HG02840 (cell line): ENCODE results near the gene FAM186B.
"Not testable (repeated sequence)": the region's sequence is repeated elsewhere in the genome, so short reads cannot be mapped to it uniquely, and the experiment has no call there.

ENCODE experiments used
- ATAC-seq: cut with Tn5 transposase; IDR thresholded peaks from one replicate; pipeline ENCODE4 v1.9.1; 2021; ENCODE audit warnings: mild to moderate bottlenecking, moderate library complexity, moderate number of reproducible peaks; ENCODE audit not compliant: unreplicated experiment, low FRiP score

Gene FAM186B

GRCh38 chr12:49635036-49635435 lies 29.6 kb upstream of the FAM186B start:
- ATAC-seq: no peak

GRCh38 chr12:49633703-49634345 lies 28.4 kb upstream of the FAM186B start:
- ATAC-seq: no peak

GRCh38 chr12:49632986-49633702 lies 27.7 kb upstream of the FAM186B start:
- ATAC-seq: no peak

- ATAC-seq: no peak
Measured at GRCh38 chr12:49632401-49632800, 27.0 kb upstream of the FAM186B start.

GRCh38 chr12:49631336-49631907 lies 26.0 kb upstream of the FAM186B start:
- ATAC-seq: no peak

GRCh38 chr12:49627752-49628360 lies 22.4 kb upstream of the FAM186B start:
- no peak for ATAC-seq

- ATAC-seq: no peak
Measured at GRCh38 chr12:49626836-49627235, 21.4 kb upstream of the FAM186B start.

- ATAC-seq: no peak
Measured at GRCh38 chr12:49626169-49626835, 20.9 kb upstream of the FAM186B start.

- no peak for ATAC-seq
Measured at GRCh38 chr12:49624921-49625577, 19.6 kb upstream of the FAM186B start.

- ATAC-seq: peak; percentile 70
Measured at GRCh38 chr12:49623142-49623904, 17.9 kb upstream of the FAM186B start, which contains the start of gene PRPF40B. Gene PRPF40B (plus strand): TSS chr12:49623561. CDS start chr12:49623591, 30 bp downstream.

GRCh38 chr12:49622501-49623141 lies 17.2 kb upstream of the FAM186B start:
- ATAC-seq: peak; percentile 28

GRCh38 chr12:49621651-49622500 lies 16.4 kb upstream of the FAM186B start:
- no peak for ATAC-seq

- ATAC-seq: no peak
Measured at GRCh38 chr12:49619286-49619685, 13.8 kb upstream of the FAM186B start.

- ATAC-seq: no peak
Measured at GRCh38 chr12:49618576-49618975, 13.1 kb upstream of the FAM186B start.

GRCh38 chr12:49616533-49617219 lies 11.2 kb upstream of the FAM186B start:
- no peak for ATAC-seq

GRCh38 chr12:49615725-49616124 lies 10.3 kb upstream of the FAM186B start:
- no peak for ATAC-seq

- no peak for ATAC-seq
Measured at GRCh38 chr12:49612210-49612609, 6.8 kb upstream of the FAM186B start.

- not testable (repeated sequence) for ATAC-seq
Measured at GRCh38 chr12:49610785-49611184, 5.3 kb upstream of the FAM186B start.
